ENCODE data around the gene AFM.

AFM gene

GRCh38 chr4:73481358-73481757 lies at the start of gene AFM:
AFM (plus strand) TSS chr4:73481745; CDS start chr4:73481776, 31 bp downstream.
- DNase-seq (ENCODE audit: low spot score) = no peak

- DNase-seq (ENCODE audit: low spot score) = no peak
Measured at GRCh38 chr4:73431813-73432168, 49.8 kb upstream of the AFM start.

GRCh38 chr4:73432169-73433000 lies 49.2 kb upstream of the AFM start:
- DNase-seq (ENCODE audit: low spot score) = no peak

GRCh38 chr4:73433140-73433539 lies 48.4 kb upstream of the AFM start:
- no peak for DNase-seq (ENCODE audit: low spot score)

- no peak for DNase-seq (ENCODE audit: low spot score)
Measured at GRCh38 chr4:73434311-73434710, 47.2 kb upstream of the AFM start.

GRCh38 chr4:73435984-73436383 lies 45.6 kb upstream of the AFM start, which contains the start of gene AFP:
AFP (plus strand) TSS chr4:73436221; CDS start chr4:73436263, 42 bp downstream.
- DNase-seq (ENCODE audit: low spot score) = no peak

- DNase-seq (ENCODE audit: low spot score) = no peak
Measured at GRCh38 chr4:73436674-73437557, 44.6 kb upstream of the AFM start.

GRCh38 chr4:73437558-73437956 lies 44.0 kb upstream of the AFM start:
- no peak for DNase-seq (ENCODE audit: low spot score)

GRCh38 chr4:73438048-73438447 lies 43.5 kb upstream of the AFM start:
- DNase-seq (ENCODE audit: low spot score) = no peak

- no peak for DNase-seq (ENCODE audit: low spot score)
Measured at GRCh38 chr4:73438582-73439215, 42.8 kb upstream of the AFM start.

- DNase-seq (ENCODE audit: low spot score) = no peak
Measured at GRCh38 chr4:73439445-73439844, 42.1 kb upstream of the AFM start.

- DNase-seq (ENCODE audit: low spot score) = no peak
Measured at GRCh38 chr4:73439991-73440390, 41.6 kb upstream of the AFM start.

- no peak for DNase-seq (ENCODE audit: low spot score)
Measured at GRCh38 chr4:73440653-73441052, 40.9 kb upstream of the AFM start.

- no peak for DNase-seq (ENCODE audit: low spot score)
Measured at GRCh38 chr4:73442275-73442674, 39.3 kb upstream of the AFM start.

- DNase-seq (ENCODE audit: low spot score) = no peak
Measured at GRCh38 chr4:73443224-73443623, 38.3 kb upstream of the AFM start.

- DNase-seq (ENCODE audit: low spot score) = no peak
Measured at GRCh38 chr4:73445383-73446335, 35.9 kb upstream of the AFM start.

GRCh38 chr4:73446336-73446938 lies 35.1 kb upstream of the AFM start:
- DNase-seq (ENCODE audit: low spot score) = peak; percentile 18

- no peak for DNase-seq (ENCODE audit: low spot score)
Measured at GRCh38 chr4:73447671-73448070, 33.9 kb upstream of the AFM start.

GRCh38 chr4:73448448-73449203 lies 32.9 kb upstream of the AFM start:
- DNase-seq (ENCODE audit: low spot score) = no peak

- no peak for DNase-seq (ENCODE audit: low spot score)
Measured at GRCh38 chr4:73450398-73451004, 31.0 kb upstream of the AFM start.
